ENCODE measurements around the gene NXT1.
"Not testable (repeated sequence)": the region's sequence is repeated elsewhere in the genome, so short reads cannot be mapped to it uniquely, and the experiment has no call there.

Gene NXT1

GRCh38 chr20:23350196-23350903, at the start of gene NXT1:
TSS of gene NXT1 (plus strand) at chr20:23350791. CDS start at chr20:23354042, 3,251 bp downstream.
- DNase-seq (ENCODE audit: insufficient read length, low spot score) (peak; percentile 81), FAIRE-seq (peak; percentile 88)

DNA sequence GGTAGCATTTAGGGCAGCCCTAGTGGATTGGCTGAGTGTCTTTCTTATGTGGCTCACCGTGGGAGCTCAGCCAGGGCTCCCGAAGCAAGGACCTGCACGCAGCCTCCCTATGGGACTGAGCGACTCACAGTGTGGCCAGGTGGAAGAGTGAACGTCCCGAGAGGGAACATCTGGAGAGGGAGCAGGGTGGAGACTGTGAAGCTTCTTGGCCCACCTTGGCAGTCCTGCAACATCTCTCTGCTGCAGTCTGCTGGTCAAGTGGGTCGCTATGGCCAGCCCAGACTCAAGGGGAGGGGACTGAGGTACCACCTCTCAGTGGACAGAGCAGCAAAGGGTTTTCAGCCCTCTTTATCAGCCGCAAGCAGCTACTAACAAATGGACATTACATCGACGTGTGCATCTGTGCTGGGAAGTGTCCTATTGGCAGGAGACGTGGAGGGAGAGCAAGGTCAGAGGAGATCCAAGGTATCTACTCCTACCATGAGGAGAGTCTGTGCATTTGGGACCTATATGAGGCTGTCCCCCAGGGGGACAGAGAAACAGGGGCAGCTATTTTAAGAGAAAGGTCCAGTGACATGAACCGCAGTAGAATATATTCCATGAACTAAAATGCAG, 49.0 kb upstream of the NXT1 start:
- no peak for DNase-seq (ENCODE audit: insufficient read length, low spot score)
- FAIRE-seq = no peak

DNA sequence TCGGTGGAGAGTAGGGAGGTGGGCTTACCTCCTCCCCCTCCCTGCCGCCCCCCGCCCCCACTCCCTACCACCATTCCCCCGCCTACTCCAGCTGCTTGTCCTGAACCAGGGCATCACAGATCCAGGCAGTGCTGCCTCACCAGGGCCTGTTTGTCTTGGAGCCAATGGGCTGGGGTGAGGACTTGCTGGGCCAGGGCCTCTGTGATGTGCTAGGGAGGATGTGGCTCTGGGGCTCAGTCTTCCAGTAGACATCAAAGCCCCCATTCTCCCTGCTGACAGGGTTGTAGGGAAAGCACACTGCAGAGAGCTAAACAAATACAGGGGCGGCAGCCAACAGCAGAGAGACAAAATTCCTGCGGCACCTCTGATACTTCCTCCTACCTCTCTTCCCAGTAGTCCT, 48.2 kb upstream of the NXT1 start:
- FAIRE-seq = no peak
- no peak for DNase-seq (ENCODE audit: insufficient read length, low spot score)

DNA sequence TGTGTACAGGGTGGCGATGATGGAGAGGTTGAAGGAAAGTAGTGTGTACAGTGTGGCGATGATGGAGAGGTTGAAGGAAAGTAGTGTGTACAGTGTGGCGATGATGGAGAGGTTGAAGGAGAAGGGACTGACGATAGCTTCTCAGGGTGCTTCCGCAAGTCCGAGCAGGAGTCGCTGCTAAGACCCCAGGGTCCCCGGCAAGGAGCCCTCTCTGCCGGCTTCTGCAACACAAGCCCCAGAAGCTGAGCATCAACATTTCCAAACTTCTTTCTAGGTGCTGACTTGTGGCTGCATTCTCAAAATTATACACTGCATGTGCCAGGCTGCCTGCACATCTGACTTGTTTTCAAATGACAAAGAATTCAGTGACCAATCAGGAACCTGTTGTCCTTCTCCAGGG, 47.8 kb upstream of the NXT1 start:
- DNase-seq (ENCODE audit: insufficient read length, low spot score) (no peak), FAIRE-seq (no peak)

- FAIRE-seq = no peak
- no peak for DNase-seq (ENCODE audit: insufficient read length, low spot score)
These were observed 47.1 kb upstream of the NXT1 start for GRCh38 chr20:23303325-23304102.

GRCh38 chr20:23304616-23305015, 46.0 kb upstream of the NXT1 start:
- DNase-seq (ENCODE audit: insufficient read length, low spot score) (no peak), FAIRE-seq (no peak)

- FAIRE-seq = no peak
- no peak for DNase-seq (ENCODE audit: insufficient read length, low spot score)
These were observed 45.5 kb upstream of the NXT1 start for GRCh38 chr20:23305098-23305497.

DNA sequence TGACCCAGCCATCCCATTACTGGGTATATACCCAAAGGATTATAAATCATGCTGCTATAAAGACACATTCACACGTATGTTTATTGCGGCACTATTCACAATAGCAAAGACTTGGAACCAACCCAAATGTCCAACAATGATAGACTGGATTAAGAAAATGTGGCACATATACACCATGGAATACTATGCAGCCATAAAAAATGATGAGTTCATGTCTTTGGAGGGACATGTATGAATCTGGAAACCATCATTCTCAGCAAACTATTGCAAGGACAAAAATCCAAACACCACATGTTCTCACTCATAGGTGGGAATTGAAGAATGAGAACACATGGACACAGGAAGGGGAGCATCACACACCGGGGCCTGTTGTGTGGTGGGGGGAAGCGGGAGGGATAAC, 43.2 kb upstream of the NXT1 start:
- FAIRE-seq; DNase-seq (ENCODE audit: insufficient read length, low spot score): not testable (repeated sequence)

- DNase-seq (ENCODE audit: insufficient read length, low spot score) = no peak
- FAIRE-seq = no peak
These were observed 42.6 kb upstream of the NXT1 start for GRCh38 chr20:23308024-23308423.

DNA sequence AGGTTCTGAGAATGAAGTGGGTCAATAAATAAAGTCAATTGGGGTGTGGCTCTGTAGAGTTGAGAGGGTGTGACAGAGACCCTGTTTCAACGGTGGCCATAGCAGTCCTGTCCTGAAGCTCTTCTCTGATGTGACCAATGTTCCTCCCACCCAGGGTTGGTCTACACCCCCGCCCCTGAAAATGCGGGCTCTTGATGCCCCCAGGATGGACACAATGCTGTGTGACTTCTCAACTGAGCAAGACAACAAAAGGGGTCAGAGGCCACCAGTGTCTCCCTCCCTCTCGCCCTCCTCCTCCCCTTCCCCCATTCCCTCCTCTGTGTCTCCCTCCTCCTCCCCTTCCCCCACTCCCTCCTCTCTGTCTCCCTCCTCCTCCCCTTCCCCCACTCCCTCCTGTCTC, 41.7 kb upstream of the NXT1 start:
- DNase-seq (ENCODE audit: insufficient read length, low spot score) (no peak), FAIRE-seq (no peak)

- FAIRE-seq (no peak), DNase-seq (ENCODE audit: insufficient read length, low spot score) (no peak)
These were observed 40.8 kb upstream of the NXT1 start for GRCh38 chr20:23309781-23310180.

GRCh38 chr20:23311947-23312506, 38.6 kb upstream of the NXT1 start:
- FAIRE-seq = no peak
- DNase-seq (ENCODE audit: insufficient read length, low spot score) = no peak

GRCh38 chr20:23313271-23313670, 37.3 kb upstream of the NXT1 start:
- no peak for DNase-seq (ENCODE audit: insufficient read length, low spot score)
- no peak for FAIRE-seq

DNA sequence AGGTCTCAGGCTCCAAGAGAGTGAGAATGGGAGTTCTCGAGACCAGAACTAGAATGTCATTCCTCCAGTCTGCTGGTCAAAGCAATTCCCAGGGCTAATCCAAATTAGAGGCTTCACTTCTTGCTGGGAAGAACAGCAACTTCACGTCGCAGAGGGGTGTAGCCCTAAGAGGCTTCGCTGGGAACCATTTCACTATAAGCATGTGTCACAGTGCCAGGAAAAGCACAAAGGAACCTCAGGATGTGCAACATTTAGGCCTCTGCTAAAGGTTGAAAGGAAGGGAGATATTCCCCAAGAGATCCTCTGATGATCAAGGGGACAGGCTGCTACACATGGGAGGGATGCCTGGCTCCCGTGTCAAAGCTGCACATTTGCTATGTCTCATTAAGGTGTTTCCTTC, 35.9 kb upstream of the NXT1 start:
- FAIRE-seq = no peak

GRCh38 chr20:23315099-23315498, 35.5 kb upstream of the NXT1 start:
- DNase-seq (ENCODE audit: insufficient read length, low spot score) = no peak
- no peak for FAIRE-seq

More for the DNA sequence above, 35.9 kb upstream of the NXT1 start:
- no peak for DNase-seq (ENCODE audit: insufficient read length, low spot score)

DNA sequence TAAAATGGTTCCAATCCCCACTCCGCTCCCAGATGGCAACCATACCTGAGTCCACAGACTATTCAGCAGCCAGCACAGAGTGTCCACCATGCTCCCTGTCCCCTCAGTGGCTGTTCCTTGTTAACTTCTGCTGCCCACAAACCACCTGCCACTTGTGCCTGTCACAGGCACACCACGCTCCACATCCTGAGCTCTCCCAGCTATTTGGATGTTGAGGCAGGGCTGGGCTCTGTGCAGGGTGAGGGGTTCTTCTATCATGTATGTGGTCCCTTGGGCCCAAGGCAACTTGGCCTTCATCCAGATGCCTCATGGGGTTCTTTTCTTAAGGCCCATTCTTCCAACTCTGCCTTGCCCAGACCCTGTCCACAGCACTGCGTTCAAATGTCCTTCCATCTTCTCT, 34.0 kb upstream of the NXT1 start:
- no peak for FAIRE-seq
- DNase-seq (ENCODE audit: insufficient read length, low spot score) = no peak

DNA sequence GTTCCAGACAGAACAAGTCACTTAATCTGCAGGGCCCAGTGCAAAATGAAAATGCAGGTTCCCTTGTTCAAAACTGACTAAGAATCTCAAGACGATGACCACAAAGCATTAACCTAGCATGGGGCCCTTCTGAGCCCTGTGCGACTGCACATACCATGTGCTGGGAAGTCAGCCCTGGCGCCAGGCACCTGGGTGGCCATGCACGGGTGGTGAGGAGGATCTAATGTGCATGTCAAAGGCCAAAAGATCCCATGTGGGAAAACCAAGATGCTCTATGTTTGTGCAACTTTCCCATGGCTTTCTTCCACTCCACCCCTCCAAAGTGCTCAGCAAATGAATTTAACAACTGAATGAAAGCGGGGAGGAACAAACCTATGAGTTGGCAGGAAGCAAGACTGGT, 33.5 kb upstream of the NXT1 start:
- DNase-seq (ENCODE audit: insufficient read length, low spot score) = no peak
- FAIRE-seq = no peak

DNA sequence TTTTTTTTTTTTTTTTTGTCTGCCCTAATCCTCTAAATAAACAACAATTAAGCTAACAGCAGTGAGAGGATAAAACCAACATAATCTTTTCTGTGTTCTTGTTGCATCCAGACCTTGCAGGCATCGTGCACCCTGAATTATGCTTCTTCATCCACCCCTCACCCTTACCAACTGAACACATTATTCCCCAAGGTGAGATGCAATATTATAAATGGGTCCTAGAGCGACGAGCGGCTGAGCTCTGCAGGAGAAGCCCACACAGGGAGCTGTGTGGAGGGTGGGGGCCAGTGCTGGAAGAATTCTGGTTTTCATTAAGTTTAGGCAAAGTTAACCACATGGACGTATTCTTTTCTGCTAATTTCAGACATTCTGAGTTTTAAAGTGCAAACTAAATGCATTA, 32.2 kb upstream of the NXT1 start:
- DNase-seq (ENCODE audit: insufficient read length, low spot score) (no peak), FAIRE-seq (no peak)

- DNase-seq (ENCODE audit: insufficient read length, low spot score) (no peak), FAIRE-seq (no peak)
These were observed 30.3 kb upstream of the NXT1 start for GRCh38 chr20:23320317-23320716.

- DNase-seq (ENCODE audit: insufficient read length, low spot score) = no peak
- FAIRE-seq = no peak
These were observed 25.5 kb upstream of the NXT1 start for GRCh38 chr20:23325107-23325506.

DNA sequence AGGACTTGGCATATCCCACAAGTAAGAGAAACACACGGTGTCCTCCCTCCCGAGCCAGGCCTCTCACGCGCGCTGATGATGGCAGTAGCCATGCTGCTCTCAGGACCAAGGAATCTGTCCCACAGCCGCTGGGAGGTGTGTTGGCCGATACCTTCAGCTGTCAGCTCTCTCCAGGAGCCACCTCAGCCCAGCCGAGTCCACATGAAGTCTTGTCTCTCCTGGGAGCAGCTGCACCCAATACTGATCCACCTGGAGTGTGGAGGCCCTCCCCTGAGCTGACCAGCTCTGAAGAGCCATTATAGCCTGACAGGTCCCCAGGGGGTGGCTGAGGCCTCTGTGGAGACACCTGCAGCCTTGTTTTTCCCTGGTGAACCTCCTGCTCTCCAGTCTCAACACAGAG, 23.8 kb upstream of the NXT1 start:
- FAIRE-seq = no peak
- DNase-seq (ENCODE audit: insufficient read length, low spot score) = no peak
